ENCODE measurements around the gene RHBDL1. TPM values are rescaled to one million over a fixed set of nuclear protein-coding genes. Genes with fewer than 3 reads are reported as not detected.

RHBDL1 gene
- total and polyA plus RNA-seq, 10 of the 15 experiments (the other 5 are each of a cell fraction or from before 2014, with no cell fraction given) = 0.04 to 1.3 (median 0.65) TPM; not detected in 5

- TF ChIP-seq JUNB (IDR thresholded peaks at IDR 0.05) (no peak), WRNIP1 (IDR thresholded peaks at IDR 0.05; ENCODE audit: borderline replicate concordance, low read depth, low read length) (no peak), ZBTB4 (CRISPR knock-in tag; IDR thresholded peaks at IDR 0.05) (no peak), NR2C2 (IDR thresholded peaks at IDR 0.05; ENCODE audit: borderline replicate concordance, control insufficient read depth, insufficient read length, low read depth) (no peak), SIX5 (IDR thresholded peaks at IDR 0.05; ENCODE audit: low read depth, low read length, severe bottlenecking) (peak; percentile 47), HCFC1 (IDR thresholded peaks at IDR 0.05; ENCODE audit: low read length) (peak; percentile 80), TAF1 (IDR thresholded peaks at IDR 0.05; ENCODE audit: borderline replicate concordance, low read depth, low read length) (peak; percentile 77; the same call in 1 of the 2 replicates), ZBTB33 (IDR thresholded peaks at IDR 0.05) (peak; percentile 81; the same call in 1 of the 2 replicates), CHD2 (IDR thresholded peaks at IDR 0.05; ENCODE audit: borderline replicate concordance, low read depth, low read length) (peak; percentile 58; the same call in 1 of the 2 replicates), HSF1 (IDR thresholded peaks at IDR 0.05; ENCODE audit: low read depth, low read length) (peak; percentile 63; the same call in 1 of the 2 replicates), CTCF (IDR thresholded peaks at IDR 0.05 in 2 of 3, conservative IDR thresholded peaks at IDR 0.05 in 1 of 3; ENCODE audit: control insufficient read depth in 2 of 3, extremely low read depth in 1 of 3, insufficient read depth in 1 of 3, low read depth in 3 of 3, low read length in 3 of 3) (peak; percentile 72 to 95 (median 93); a peak in 5 of 6 replicates), POLR2AphosphoS5 (IDR thresholded peaks at IDR 0.05; ENCODE audit: low read length) (peak; percentile 79; the same call in 1 of the 2 replicates), POLR2AphosphoS2 (IDR thresholded peaks at IDR 0.05; ENCODE audit: low read depth, low read length) (peak; percentile 67; the same call in 1 of the 2 replicates), RAD51 (IDR thresholded peaks at IDR 0.05) (no peak), SMAD5 (IDR thresholded peaks at IDR 0.05; ENCODE audit: low read depth) (no peak), FOS (IDR thresholded peaks at IDR 0.05; ENCODE audit: borderline replicate concordance, extremely low read depth, insufficient read length) (no peak), ESRRA (IDR thresholded peaks at IDR 0.05; ENCODE audit: low read length) (no peak; the same call in 1 of the 2 replicates), YBX1 (IDR thresholded peaks at IDR 0.05) (no peak), RCOR1 (conservative IDR thresholded peaks at IDR 0.05; ENCODE audit: low read depth, low read length) (no peak), ASH2L (IDR thresholded peaks at IDR 0.05; ENCODE audit: borderline replicate concordance, low read depth) (no peak), TCF12 (IDR thresholded peaks at IDR 0.05; ENCODE audit: low read depth, low read length) (0 out of 2 replicates have a peak, but pooled peaks have one; percentile 69), SUZ12 (IDR thresholded peaks at IDR 0.05; ENCODE audit: unreplicated experiment) (no peak)
Measured at GRCh38 chr16:667780-668518, 7.5 kb upstream of the RHBDL1 start, which contains the start of gene RHOT2 (continued).
